ENCODE results near the gene SAV1.

Gene SAV1

GRCh38 chr14:50670866-50671256 is 2.8 kb upstream of the SAV1 start:
- Histone ChIP-seq H3K79me2 (no peaks in the 10 kb centered on the region), H3K4me2 (ENCODE audit: low read length) (no peak overlapping the region), H3K9me3 (ENCODE audit: control insufficient read depth, low read length) (no peaks in the 10 kb centered on the region), H3K36me3 (ENCODE audit: control insufficient read depth, insufficient read depth, low read length) (no peaks in the 10 kb centered on the region), H3K9ac (no peak overlapping the region), H3K4me1 (no peaks in the 10 kb centered on the region), H3K27me3 (ENCODE audit: control insufficient read depth, insufficient read depth, low read length) (no peaks in the 10 kb centered on the region), H3K27ac (no peak overlapping the region), H2AFZ (no peak overlapping the region), H3K4me3 (ENCODE audit: low read depth, low read length) (no peak overlapping the region)
- TF ChIP-seq, protein P1, sequence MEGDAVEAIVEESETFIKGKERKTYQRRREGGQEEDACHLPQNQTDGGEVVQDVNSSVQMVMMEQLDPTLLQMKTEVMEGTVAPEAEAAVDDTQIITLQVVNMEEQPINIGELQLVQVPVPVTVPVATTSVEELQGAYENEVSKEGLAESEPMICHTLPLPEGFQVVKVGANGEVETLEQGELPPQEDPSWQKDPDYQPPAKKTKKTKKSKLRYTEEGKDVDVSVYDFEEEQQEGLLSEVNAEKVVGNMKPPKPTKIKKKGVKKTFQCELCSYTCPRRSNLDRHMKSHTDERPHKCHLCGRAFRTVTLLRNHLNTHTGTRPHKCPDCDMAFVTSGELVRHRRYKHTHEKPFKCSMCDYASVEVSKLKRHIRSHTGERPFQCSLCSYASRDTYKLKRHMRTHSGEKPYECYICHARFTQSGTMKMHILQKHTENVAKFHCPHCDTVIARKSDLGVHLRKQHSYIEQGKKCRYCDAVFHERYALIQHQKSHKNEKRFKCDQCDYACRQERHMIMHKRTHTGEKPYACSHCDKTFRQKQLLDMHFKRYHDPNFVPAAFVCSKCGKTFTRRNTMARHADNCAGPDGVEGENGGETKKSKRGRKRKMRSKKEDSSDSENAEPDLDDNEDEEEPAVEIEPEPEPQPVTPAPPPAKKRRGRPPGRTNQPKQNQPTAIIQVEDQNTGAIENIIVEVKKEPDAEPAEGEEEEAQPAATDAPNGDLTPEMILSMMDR (IDR thresholded peaks at IDR 0.05): no peak

GRCh38 chr14:50670196-50670865 is 2.2 kb upstream of the SAV1 start:
- Histone ChIP-seq H3K27me3 (ENCODE audit: control insufficient read depth, insufficient read depth, low read length) (no peaks in the 10 kb centered on the region), H3K9me3 (ENCODE audit: control insufficient read depth, low read length) (no peaks in the 10 kb centered on the region), H3K27ac (no peak overlapping the region), H3K4me1 (no peaks in the 10 kb centered on the region), H3K9ac (no peak overlapping the region), H3K4me2 (ENCODE audit: low read length) (no peak overlapping the region), H3K4me3 (ENCODE audit: low read depth, low read length) (no peak overlapping the region), H2AFZ (no peak overlapping the region), H3K36me3 (ENCODE audit: control insufficient read depth, insufficient read depth, low read length) (no peaks in the 10 kb centered on the region), H3K79me2 (peaks cover 3% of the 10 kb centered on the region)
- TF ChIP-seq, protein P1 (IDR thresholded peaks at IDR 0.05): no peak

DNA sequence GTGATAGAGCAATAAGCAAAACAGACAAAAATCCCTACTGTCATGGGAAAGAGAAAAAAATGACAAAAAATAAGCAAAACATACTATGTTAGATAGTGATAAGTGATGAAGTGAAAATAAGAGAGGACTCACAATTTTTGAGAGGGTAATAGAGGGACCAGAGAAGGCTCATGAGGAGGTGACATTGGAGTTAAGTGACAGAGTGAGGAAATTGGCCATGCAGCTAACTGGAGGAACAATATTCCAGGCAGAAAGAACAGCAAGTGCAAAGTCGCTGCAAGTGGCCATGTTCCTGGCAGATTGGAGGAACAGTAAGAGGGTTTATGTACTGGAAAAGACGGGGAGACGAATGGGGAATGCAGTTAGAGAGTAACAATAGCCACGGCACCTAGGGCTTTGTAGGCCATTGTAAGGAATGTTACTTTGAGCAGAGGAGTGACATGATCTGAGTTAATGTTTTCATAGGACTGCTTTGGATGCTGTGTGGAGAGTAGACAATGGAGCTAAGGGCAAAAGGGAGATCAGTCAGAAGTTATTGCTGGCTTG is 1.4 kb upstream of the SAV1 start:
- Histone ChIP-seq H3K27me3 (ENCODE audit: control insufficient read depth, insufficient read depth, low read length) (no peaks in the 10 kb centered on the region), H3K4me2 (ENCODE audit: low read length) (no peak overlapping the region), H3K4me3 (ENCODE audit: low read depth, low read length) (no peak overlapping the region), H2AFZ (peak overlapping the region; percentile 7), H3K27ac (no peak overlapping the region), H3K36me3 (ENCODE audit: control insufficient read depth, insufficient read depth, low read length) (no peaks in the 10 kb centered on the region), H3K9ac (no peak overlapping the region), H3K4me1 (no peaks in the 10 kb centered on the region), H3K9me3 (ENCODE audit: control insufficient read depth, low read length) (no peaks in the 10 kb centered on the region), H3K79me2 (peaks cover 4% of the 10 kb centered on the region)
- TF ChIP-seq, protein P1 (IDR thresholded peaks at IDR 0.05): no peak

DNA sequence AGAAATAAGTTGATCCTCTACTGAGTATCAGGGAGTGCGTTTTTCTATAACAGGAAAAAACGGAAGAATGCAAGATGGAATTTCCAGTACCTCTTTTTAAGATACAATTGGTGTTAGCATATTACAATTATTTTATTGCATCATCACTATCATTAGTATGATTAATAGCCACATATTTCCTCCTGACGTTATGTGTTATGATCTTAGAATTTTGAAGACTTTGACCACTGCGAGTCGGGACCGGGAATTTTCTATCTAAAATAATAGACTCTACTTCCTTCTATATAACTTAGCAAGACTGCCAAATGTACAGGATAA is 679 bp upstream of the SAV1 start:
- no peaks in the 10 kb centered on the region for H3K27me3 ChIP-seq (ENCODE audit: control insufficient read depth, insufficient read depth, low read length)
- peak overlapping the region; percentile 99 for H2AFZ ChIP-seq
- H3K4me3 ChIP-seq (ENCODE audit: low read depth, low read length): peak overlapping the region; percentile 98
- TF ChIP-seq, protein P1 (IDR thresholded peaks at IDR 0.05): no peak
- peak overlapping the region; percentile 25 for H3K9ac ChIP-seq
- H3K4me2 ChIP-seq (ENCODE audit: low read length): peak overlapping the region; percentile 93
- H3K9me3 ChIP-seq (ENCODE audit: control insufficient read depth, low read length): no peaks in the 10 kb centered on the region
- H3K79me2 ChIP-seq: peaks cover 10% of the 10 kb centered on the region
- H3K27ac ChIP-seq: peak overlapping the region; percentile 89
- H3K4me1 ChIP-seq: no peaks in the 10 kb centered on the region
- H3K36me3 ChIP-seq (ENCODE audit: control insufficient read depth, insufficient read depth, low read length): no peaks in the 10 kb centered on the region

- Histone ChIP-seq H3K4me2 (ENCODE audit: low read length) (peak overlapping the region; percentile 91), H3K27ac (peak overlapping the region; percentile 89), H3K27me3 (ENCODE audit: control insufficient read depth, insufficient read depth, low read length) (no peaks in the 10 kb centered on the region), H3K79me2 (peaks cover 14% of the 10 kb centered on the region), H3K4me3 (ENCODE audit: low read depth, low read length) (peak overlapping the region; percentile 98), H3K36me3 (ENCODE audit: control insufficient read depth, insufficient read depth, low read length) (no peaks in the 10 kb centered on the region), H3K9me3 (ENCODE audit: control insufficient read depth, low read length) (no peaks in the 10 kb centered on the region), H3K9ac (peak overlapping the region; percentile 70), H3K4me1 (no peaks in the 10 kb centered on the region), H2AFZ (peak overlapping the region; percentile 99)
- TF ChIP-seq, protein P1 (IDR thresholded peaks at IDR 0.05): no peak
These were observed 466 bp downstream of the SAV1 start for GRCh38 chr14:50667684-50667995.

Measured in parathyroid adenoma (tissue), 2 donors.